ENCODE data around the gene CCR8.

CCR8 gene, protein sequence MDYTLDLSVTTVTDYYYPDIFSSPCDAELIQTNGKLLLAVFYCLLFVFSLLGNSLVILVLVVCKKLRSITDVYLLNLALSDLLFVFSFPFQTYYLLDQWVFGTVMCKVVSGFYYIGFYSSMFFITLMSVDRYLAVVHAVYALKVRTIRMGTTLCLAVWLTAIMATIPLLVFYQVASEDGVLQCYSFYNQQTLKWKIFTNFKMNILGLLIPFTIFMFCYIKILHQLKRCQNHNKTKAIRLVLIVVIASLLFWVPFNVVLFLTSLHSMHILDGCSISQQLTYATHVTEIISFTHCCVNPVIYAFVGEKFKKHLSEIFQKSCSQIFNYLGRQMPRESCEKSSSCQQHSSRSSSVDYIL

DNA sequence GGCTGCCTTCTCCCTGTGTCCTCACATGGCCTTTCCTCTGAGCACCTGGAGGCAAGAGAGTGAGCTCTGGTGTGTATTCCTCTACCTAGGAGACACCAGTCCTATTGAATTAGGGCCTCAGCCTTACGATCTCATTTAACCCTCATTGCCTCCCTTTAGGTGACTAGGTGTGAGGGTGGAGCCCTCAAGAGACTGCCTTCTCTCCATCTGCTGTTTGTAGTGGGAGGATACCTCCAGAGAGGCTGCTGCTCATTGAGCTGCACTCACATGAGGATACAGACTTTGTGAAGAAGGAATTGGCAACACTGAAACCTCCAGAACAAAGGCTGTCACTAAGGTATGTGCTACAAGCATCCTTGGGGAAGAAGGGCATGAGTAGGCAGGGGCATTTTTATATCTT lies at the start of gene CCR8:
CCR8 (plus strand) TSS at position 217 of the 400 bp plus-strand sequence. CDS start 2,623 bp downstream, outside the sequence.
- no peak for DNase-seq (ENCODE audit: low spot score)

DNA sequence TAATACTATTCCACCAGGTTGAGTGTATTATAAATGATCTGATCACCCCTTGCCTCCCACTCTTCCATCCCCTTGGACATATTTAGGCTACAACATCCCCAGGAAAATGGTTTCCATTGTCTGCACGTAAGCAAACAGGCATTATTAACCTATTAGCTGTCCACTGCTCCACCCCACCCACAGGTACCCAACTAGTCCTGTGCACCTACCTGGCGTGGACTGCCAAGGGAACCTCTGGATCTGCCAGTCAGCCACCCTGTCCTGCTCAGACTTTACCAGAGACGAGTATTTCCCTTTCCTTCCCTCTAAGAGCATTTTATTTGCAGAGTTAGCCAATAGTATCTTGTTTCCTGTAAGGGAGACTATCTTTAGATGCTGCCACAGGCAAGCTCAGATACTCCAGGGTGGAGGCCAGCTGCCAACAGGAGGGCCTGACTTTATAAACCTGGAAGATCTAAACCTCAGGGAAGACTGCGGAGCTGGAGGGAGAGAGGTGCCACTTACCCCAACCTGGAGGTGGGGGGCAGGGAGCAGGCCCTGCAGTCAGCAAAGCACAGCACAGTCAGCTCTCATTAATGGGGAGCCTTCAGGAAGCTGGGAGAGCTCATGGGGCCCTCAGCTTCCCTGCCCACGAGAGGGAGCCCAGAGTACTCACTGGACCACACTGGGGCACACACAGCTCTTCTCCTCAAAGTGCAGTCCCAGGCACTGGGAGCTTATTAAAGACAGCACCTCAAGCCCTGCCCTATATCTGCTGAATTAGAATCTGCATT lies 49.6 kb upstream of the CCR8 start, which contains the start of gene CX3CR1:
CX3CR1 (minus strand) TSS at position 292 of the 773 bp plus-strand sequence. CDS start 13,527 bp downstream, outside the sequence.
- no peak for DNase-seq (ENCODE audit: low spot score)

DNA sequence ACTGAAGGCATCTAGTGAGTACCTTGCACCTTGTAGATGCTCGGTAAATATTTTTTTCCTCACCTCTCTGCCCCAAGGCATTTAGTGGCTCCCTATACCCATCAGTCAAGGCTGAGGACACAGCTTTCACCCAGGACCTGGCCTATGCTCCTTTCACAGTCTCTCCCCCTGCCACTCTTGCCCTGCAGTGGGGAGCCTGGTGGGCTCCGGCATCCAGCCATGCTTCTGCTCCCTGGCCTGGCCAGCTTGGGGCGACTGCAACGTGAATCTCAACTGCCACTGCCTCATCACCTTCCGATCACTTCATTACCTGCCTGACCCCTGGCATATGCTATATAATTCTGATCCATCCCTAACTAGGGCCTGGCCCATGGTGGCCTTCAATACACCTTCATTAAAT lies 48.9 kb upstream of the CCR8 start:
- no peak for DNase-seq (ENCODE audit: low spot score)

DNA sequence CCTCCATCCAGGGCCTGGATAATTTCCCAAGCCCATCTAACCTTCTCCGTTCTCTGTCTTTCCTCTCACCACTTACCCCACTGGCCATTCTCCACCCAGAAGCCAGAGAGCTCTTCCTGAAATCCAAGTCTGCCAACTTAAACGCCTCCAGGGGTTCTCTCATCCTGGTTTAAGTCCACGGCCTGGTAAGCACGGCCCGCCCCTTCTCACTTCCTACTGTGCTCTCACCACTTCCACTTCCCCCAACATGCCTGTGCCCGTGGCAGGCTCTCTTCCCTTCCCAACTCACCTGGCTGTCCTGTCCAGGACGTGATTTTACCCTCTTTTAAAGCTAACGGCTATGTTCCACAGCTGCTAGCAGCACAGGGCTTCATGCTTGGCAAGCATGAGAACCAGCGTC lies 48.0 kb upstream of the CCR8 start:
- DNase-seq (ENCODE audit: low spot score) = no peak

DNA sequence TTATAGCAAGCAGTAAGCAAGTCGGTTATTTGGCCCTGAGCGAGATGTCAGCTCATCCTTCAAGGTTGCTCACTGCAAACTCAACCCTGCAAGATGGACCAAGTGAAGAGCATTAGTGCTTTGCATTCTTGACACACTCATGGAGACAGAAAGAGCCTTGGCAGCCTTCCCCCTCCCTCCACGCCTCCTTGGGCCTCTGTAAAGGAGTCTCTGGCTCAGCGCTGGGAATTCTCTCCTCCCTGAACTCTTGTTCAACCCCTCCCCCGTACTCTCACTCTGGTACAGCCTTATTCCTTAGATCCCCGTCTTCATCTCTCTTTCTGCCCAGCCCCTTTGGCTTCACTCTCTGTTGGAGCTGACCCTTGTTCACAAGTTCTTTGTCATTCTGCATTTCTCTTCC lies 47.5 kb upstream of the CCR8 start:
- DNase-seq (ENCODE audit: low spot score) = no peak

DNA sequence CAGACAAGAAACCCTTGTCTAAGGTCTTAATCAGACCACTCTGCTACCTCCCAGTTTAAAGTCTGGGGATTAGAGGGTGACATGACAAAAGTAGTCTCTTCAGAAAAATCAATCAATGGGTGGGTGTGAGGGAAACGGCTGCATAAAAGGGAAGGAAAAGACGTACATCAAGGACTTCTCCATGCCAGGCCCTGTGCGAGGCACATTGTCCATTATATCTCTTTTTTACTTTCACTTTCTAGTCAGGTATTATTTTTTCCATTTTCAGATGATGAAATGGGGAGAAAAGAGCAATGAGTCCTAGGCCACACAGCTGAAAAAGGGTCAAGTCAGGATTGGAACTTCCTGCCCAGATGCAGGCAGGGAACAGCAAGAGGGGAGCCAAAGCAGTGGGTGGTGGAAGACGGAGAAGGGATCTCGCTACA lies 45.0 kb upstream of the CCR8 start:
- no peak for DNase-seq (ENCODE audit: low spot score)

DNA sequence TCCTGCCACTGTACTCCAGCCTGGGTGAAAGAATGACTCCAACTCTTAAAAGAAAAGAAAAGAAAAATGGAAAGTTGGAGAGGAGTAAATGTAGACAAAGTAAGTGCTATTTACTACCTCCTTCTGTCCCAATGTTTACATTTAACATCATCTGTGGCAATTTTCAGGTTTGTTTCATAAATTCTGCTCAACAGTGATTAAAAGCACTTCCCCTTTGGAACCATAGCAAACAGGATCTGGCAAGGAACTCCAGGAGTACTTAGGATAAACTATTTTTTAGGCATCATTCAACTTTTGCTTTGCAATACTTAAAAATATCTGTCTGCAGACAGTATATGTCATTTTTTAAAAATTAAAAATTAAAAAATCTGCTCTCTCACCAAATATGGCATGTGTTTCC lies 44.2 kb upstream of the CCR8 start:
- no peak for DNase-seq (ENCODE audit: low spot score)

DNA sequence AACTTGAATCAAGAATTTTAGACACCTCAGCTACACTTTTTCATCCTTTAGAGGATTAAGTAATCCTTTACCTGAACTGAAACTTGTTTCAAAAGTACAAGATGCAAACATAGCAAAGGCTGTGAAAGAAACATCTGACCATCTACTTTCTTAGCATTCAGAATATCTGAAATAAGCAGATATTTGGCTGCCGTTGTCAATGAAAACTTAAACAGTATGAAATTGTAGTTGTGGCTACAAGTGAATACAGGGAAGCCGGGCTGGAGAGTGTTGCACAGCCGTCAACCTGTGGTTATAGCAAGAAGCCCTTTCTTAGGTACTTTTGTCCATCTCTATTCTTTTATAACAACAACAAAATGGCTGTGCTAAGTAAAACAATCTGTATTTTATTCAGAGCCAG lies 42.7 kb upstream of the CCR8 start:
- DNase-seq (ENCODE audit: low spot score) = no peak

DNA sequence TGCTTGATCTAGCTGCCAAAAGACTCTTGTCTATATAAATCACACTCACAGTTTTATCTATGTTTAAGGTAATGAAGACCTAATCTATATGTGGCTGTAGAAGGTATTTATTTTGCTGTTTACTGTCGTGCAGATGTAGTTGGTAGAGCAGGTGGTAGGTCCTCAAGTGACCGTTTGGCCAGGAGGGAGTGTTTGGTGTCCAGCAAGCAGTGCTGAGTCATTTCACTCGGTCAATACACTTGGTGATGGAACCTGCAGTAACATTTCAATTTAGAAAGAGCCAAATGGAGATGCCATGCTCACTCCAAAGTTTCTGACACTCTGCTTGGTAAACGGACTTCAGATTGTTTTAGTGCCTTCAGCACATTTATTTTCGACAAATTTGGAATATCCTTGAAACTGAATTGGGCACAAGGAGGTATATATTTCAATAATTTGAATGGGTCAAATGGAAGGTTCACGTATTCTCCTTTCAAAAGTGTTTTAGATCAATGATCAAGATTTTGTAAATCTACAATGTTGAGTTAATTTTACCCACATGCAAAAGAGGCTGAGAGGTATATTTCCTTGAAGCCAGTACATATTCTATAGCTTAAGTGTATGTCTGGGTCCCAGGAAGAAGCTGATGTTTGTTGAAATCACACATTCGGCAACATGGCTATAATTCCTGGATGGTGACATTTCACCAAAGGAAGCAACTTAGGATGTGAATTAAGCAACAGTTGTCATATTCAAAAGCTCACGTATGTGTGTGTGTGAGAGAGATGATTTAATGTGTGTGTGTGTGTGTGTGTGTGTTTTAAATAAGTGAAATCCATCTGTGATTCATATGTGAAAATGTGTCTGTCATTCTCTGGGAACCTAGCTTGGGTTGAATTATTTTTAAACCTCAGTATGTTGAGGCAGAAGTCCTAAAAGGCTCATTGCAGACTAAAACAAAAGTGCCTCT lies 42.0 kb upstream of the CCR8 start:
- DNase-seq (ENCODE audit: low spot score) = no peak

DNA sequence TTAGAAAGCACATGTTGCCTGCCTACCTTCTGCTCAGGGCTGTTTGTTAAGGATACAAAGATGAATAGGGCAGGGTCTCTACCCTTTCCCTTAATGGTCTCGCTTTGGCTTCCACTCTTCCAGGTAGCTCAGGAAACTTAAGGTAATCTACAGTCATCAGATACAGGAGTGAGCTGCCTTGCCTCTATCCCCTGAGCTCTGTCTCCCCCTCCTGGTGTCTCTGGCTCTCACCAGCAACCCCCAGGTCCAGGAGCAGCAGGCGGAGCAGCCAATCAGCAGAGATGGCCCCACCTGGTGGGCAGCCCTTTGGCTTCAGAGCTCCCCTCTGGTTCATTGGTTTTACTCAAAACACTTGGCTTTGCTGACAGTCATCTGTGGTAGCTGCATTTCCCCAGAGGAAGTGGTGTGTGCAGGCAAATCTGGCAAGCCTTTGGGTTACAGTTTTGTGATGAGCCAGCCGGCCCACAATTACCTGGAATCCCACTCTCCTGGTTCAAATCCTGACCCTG lies 41.2 kb upstream of the CCR8 start:
- DNase-seq (ENCODE audit: low spot score) = peak; percentile 95

DNA sequence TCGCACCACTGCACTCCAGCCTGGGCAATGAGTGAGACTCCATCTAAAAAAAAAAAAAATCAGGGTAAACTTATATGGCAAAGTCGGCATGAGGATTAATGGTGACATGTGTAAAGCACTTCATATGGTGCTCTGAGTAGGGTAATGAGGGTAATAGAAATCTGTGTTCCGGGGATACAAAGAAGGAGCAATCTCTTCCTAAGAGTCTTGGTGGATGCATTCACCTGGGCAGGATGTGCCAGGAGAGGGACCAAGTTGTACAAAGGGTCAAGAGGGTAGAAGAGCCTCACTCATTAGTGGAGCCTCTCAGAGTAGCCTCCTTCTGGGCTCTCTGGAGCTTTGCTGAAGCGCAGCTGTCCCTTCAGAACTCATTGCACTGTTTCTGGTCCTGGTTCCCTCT lies 40.4 kb upstream of the CCR8 start:
- no peak for DNase-seq (ENCODE audit: low spot score)

DNA sequence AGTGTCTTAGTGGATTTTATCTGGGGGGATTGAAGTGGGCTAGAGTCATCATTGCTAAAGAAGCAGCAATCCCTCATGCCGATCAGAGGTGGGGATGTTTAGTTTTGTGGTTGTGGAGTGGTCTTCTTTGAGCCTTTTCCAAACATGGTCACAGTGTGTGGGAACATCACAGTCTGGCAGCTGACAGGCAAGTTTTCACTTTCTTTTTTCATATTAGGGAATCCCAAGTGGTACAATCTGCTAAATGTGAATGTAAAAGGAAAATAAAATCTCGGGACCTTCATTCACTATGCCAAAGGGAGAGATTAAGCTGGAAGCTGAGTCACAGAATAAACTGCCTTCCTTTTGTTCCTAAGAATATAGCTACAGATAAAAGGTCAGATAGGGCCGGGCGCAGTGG lies 39.3 kb upstream of the CCR8 start:
- peak; percentile 45 for DNase-seq (ENCODE audit: low spot score)

DNA sequence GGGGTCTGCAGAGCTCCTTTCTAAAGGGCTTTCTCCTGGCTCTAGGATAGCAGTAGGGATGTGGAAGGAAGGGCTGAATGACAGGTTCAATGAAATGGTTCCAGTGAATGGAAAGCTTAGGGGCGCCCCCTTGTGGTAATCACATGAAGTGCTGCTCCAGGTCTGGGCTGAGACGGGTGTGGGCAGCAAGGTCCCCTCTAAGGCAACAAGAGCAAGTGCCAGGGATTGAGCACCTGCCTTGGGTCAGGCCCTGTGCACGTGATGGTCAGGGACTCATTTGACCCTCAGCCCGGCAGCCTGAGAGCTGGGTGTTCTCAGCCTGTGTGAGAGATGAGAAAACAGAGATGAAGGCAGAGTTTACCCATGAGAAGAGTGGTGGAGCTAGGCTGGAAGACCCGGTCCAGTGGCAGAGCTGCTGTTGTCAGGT lies 37.6 kb upstream of the CCR8 start:
- DNase-seq (ENCODE audit: low spot score) = peak; percentile 70

DNA sequence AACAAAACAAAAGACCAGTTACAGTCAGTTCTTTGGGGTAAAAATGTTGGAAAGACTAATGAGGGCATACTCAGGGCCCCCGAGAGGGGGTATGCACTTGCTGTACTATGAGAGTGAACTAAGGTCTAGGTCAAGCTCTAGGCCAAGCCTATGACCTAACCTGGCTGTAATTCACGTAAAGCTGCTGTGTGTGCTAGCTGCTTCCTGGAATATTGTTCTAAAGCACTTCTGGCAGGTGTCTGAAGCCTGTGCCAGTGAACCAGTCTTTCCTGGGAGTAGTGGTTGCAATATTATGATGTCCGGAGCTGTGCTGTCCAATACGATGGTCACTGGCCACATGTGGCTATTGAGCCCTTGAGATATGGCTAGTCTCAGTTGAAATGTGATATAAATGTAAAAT lies 36.5 kb upstream of the CCR8 start:
- DNase-seq (ENCODE audit: low spot score) = no peak

DNA sequence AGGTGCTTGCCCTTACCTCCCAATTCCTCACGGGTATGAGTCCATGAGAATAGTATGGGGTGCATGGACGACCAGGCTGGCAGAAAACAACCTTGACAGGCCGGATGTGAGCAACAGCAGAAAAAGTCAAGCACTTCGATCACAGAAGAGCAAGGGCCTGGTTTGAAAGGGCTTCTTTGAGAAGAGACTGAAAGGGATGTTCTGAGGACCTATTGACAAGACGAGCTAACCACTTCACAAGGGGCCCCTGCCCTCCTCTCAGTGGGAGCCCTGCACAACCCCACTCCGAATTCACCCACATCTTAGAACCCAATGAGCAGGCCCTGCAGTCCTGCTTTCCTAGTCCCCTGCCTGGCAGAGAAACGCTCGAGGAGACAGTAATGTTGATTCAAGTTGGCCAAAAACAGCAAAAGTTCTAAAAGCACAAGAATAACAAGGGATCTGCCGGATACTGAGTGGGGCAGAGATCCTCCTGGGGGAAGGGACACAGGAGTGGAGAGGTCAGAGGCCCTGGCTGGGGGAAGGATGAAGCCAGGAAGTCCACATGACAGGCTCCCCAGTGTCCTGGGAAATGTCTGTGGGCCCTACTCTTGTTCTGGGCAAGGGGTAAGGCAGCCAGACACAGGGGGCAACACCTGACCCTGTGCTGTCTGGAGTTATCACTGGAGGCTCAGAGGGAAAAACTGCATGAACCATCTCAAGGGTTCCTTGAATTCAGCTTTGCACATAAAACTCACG lies 34.9 kb upstream of the CCR8 start:
- DNase-seq (ENCODE audit: low spot score) = no peak

DNA sequence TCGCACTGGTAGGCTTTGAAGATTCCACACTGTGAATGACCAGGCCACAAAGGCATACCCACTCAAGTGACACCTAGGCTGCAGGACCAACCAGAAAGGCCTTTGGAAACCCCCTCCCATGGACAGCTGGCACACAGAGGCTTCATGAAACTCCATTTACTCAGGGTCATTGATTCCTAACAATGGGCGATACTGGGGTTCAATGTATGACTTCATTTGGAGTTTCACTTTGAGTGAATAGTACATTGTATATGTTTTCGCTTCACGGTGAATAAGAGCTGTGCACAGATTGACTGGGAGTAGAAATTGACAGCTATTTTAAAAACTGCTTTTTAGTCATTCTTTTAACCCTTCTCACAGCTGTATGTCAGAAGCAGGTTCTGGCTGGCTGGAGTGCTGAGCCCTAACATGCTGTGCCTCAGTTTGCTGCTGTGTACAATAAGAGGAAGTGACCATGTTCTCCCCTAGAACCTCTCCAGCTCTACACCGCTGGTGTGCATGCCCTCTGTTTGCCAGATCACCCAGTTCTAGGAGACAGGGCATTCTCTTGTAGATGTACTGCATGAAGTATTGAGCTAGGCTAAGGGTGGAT lies 34.2 kb upstream of the CCR8 start:
- DNase-seq (ENCODE audit: low spot score) = no peak

DNA sequence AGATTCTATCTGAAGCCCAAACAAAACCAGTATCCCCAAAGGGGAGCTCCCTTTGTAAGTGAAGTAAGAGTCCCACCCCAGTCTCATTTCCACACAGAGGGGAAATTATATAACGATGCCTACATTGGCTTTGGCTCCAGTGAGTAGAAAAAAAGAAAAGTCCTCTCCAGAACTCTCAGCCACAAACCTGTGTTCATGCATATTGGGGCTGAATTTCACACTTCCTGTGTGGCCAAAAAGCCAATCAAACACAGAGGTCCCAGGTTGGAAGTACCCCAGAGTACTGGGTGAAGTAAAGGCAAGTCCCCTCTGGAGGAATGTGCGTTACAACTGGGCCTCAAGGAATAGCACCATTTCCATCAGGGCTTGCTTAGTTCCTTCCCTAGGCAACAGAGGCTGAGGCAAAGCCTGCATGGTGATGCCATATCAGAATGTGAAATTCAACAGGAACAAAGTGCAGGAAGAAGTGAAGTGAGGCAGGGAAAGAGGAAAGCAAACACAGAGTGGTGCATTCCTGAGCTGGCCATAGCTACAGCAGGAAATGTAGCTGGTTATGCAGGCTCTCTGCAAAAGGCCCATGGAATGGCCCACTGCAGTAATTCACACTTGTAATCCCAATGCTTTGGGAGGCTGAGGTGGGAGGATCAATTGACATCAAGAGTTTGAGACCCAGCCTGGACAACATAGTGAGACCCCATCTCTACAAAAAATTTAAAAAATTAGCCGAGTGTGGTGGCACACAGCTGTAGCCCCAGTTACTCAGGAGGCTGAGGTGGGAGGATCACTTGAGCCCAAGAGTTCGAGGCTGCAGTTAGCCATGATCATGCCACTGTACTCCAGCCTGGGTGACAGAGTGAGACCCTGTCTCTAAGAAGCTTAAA lies 33.1 kb upstream of the CCR8 start:
- no peak for DNase-seq (ENCODE audit: low spot score)

DNA sequence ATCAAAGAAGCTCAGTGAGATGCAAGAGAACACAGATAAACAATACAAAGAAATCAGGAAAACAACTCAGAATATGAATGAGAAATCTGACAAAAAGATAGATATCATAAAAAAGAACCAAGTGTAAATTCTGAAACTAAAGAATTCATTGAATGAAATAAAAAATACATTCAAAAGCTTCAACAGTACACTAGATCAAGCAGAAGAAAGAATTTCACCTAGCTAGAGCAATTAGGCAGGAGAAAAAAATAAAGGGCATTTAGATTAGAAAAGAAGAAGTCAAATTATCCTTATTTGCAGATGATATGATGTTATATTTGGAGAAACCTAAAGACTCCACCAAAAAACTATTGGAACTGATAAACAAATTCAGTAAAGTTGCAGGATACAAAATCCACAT lies 30.2 kb upstream of the CCR8 start:
- no peak for DNase-seq (ENCODE audit: low spot score)

DNA sequence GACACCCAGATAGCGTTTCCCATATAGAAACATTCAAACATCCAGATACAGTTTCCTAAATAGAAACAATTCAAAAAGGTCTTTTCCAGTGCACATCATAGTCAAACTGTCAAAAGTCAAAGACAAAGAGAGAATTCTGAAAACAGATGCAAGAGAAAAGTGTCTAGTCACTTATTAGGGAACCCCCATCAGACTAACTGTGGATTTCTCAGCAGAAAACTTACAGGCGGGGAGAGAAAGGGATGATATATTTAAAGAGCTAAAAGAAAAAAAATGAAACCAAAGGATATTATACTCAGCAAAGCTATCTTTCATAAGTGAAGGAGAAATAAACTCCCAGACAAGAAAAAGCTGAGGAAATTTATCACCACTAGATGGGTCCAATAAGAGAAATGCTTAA lies 27.3 kb upstream of the CCR8 start:
- no peak for DNase-seq (ENCODE audit: low spot score)

DNA sequence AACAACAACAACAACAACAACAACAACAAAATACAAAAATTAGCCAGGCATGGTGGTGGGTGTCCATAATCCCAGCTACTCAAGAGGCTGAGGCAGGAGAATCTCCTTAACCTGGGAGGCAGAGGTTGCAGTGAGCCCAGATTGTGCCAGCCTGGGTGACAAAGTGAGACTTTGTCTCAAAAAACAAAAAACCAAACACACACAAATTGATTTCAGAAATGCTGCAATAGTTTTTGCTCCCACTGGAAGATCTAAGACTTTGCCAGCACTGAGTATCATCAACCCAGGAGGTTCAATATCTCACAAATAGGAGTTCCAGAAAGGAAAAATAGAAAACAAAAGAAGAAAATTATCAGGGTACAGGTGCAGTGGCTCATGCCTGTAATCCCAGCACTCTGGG lies 16.2 kb upstream of the CCR8 start:
- no peak for DNase-seq (ENCODE audit: low spot score)
